Stimulated activated CD8-positive, alpha-beta memory T cell treated with anti-CD3 and anti-CD28 coated beads, Interleukin-2, amount 100 ng/mL, for 48 hours (primary cell): Measurements from ENCODE around the gene UBE3C.
A peak's percentile ranks its signal among the peaks of the same experiment; 100 is the strongest.
"Not testable (repeated sequence)": the region's sequence is repeated elsewhere in the genome, so short reads cannot be mapped to it uniquely, and the experiment has no call there.

ENCODE experiments used
- DNase-seq, 2 donors: peaks; one replicate each; pipeline ENCODE4 v3.0.0-alpha.2; 2020; ENCODE audit warnings: low read depth in 2 of 2

Gene UBE3C

GRCh38 chr7:157138424-157139110, at the start of gene UBE3C:
TSS of gene UBE3C (plus strand) at chr7:157138926. CDS start at chr7:157139273, 347 bp downstream.
- peak; percentile 87 to 90 for DNase-seq

- DNase-seq, result no peak
These were observed 49.6 kb upstream of the UBE3C start for GRCh38 chr7:157089100-157089610.

- DNase-seq, result no peak
These were observed 48.1 kb upstream of the UBE3C start for GRCh38 chr7:157090485-157091165.

GRCh38 chr7:157096286-157097055, 42.3 kb upstream of the UBE3C start:
- DNase-seq, result no peak

- no peak for DNase-seq
These were observed 41.7 kb upstream of the UBE3C start for GRCh38 chr7:157097056-157097329.

GRCh38 chr7:157097569-157097968, 41.2 kb upstream of the UBE3C start:
- DNase-seq, result no peak

GRCh38 chr7:157100005-157100404, 38.7 kb upstream of the UBE3C start:
- DNase-seq, result not testable (repeated sequence)

GRCh38 chr7:157103641-157104040, 35.1 kb upstream of the UBE3C start:
- DNase-seq, result not testable (repeated sequence)

GRCh38 chr7:157111311-157111710, 27.4 kb upstream of the UBE3C start:
- no peak for DNase-seq

GRCh38 chr7:157112706-157113105, 26.0 kb upstream of the UBE3C start:
- no peak for DNase-seq

GRCh38 chr7:157113607-157114006, 25.1 kb upstream of the UBE3C start:
- no peak for DNase-seq

- DNase-seq, result no peak
These were observed 22.0 kb upstream of the UBE3C start for GRCh38 chr7:157116762-157117161.

- no peak for DNase-seq
These were observed 20.9 kb upstream of the UBE3C start for GRCh38 chr7:157117796-157118195.

- DNase-seq, result no peak
These were observed 18.5 kb upstream of the UBE3C start for GRCh38 chr7:157120181-157120580.

- no peak for DNase-seq
These were observed 17.5 kb upstream of the UBE3C start for GRCh38 chr7:157121184-157121715.

- no peak for DNase-seq
These were observed 15.8 kb upstream of the UBE3C start for GRCh38 chr7:157122800-157123495.

GRCh38 chr7:157124690-157125089, 14.0 kb upstream of the UBE3C start:
- DNase-seq, result no peak

GRCh38 chr7:157125376-157126223, 13.1 kb upstream of the UBE3C start:
- no peak for DNase-seq

- DNase-seq, result no peak
These were observed 11.8 kb upstream of the UBE3C start for GRCh38 chr7:157126921-157127320.

GRCh38 chr7:157129200-157129599, 9.5 kb upstream of the UBE3C start:
- no peak for DNase-seq

- no peak for DNase-seq
These were observed 8.7 kb upstream of the UBE3C start for GRCh38 chr7:157129907-157130460.
